SH-SY5Y (cell line): ENCODE data around the gene CTTNBP2NL.

Source experiments
- GATA2 ChIP-seq: IDR thresholded peaks from 2 replicates; pipeline ENCODE4 v1.6.1; 2011; ENCODE audit warnings: mild to moderate bottlenecking, low read depth, low read length
- GATA3 ChIP-seq: IDR thresholded peaks from 2 replicates; pipeline ENCODE4 v1.6.1; 2011; ENCODE audit warnings: low read depth, mild to moderate bottlenecking, low read length, moderate library complexity

GRCh38 chr1:112358061-112358770 is 37.8 kb upstream of the CTTNBP2NL start:
- no peak for TF ChIP-seq GATA3
- TF ChIP-seq GATA2, result no peak
